HepG2 (cell line): ENCODE measurements around the gene PNP. TPM values are rescaled to one million over a fixed set of nuclear protein-coding genes. Genes with fewer than 3 reads are reported as not detected.

Source experiments
- ATAD3A ChIP-seq: sonication (generic); formaldehyde crosslinking; IDR thresholded peaks from 2 replicates; pipeline ENCODE4 v1.4.0; 2020; ENCODE audit warnings: missing genetic modification reagents
- BCL3 ChIP-seq: sonication (generic); formaldehyde crosslinking; IDR thresholded peaks from 2 replicates; pipeline ENCODE4 v1.5.1; 2020; ENCODE audit warnings: mild to moderate bottlenecking, missing genetic modification reagents, moderate library complexity
- FOXJ3 ChIP-seq: sonication (generic); formaldehyde crosslinking; IDR thresholded peaks from 2 replicates; pipeline ENCODE4 v1.4.0; 2020; ENCODE audit warnings: missing genetic modification reagents, mild to moderate bottlenecking, borderline replicate concordance
- HNRNPL ChIP-seq: fragments of 200-400 bp; formaldehyde crosslinking; IDR thresholded peaks from 2 replicates; pipeline ENCODE4 v1.6.1; 2017; ENCODE audit warnings: mild to moderate bottlenecking, low read depth, low read length
- JUNB ChIP-seq: sonication (generic); formaldehyde crosslinking; IDR thresholded peaks from 2 replicates; pipeline ENCODE4 v1.8.0; 2022; ENCODE audit warnings: missing genetic modification reagents, mild to moderate bottlenecking, borderline replicate concordance
- MATR3 ChIP-seq: sonication (generic); formaldehyde crosslinking; IDR thresholded peaks from 2 replicates; pipeline ENCODE4 v1.4.0; 2020; ENCODE audit warnings: missing genetic modification reagents
- POGK ChIP-seq: sonication (generic); formaldehyde crosslinking; conservative IDR thresholded peaks from 2 replicates; pipeline ENCODE4 v1.8.0; 2022; ENCODE audit warnings: mild to moderate bottlenecking, moderate library complexity, missing genetic modification reagents
- POLR2A ChIP-seq, 2 experiments: IDR thresholded peaks; 2 replicates each; pipeline ENCODE4 v1.6.1; 2011; ENCODE audit warnings: low read depth in 2 of 2, low read length in 2 of 2, mild to moderate bottlenecking in 1 of 2, moderate library complexity in 1 of 2; ENCODE audit not compliant: insufficient read depth in 1 of 2
- RBFOX2 ChIP-seq: fragments of 200-400 bp; formaldehyde crosslinking; IDR thresholded peaks from 2 replicates; pipeline ENCODE4 v1.6.1; 2017; ENCODE audit warnings: low read depth, mild to moderate bottlenecking, low read length
- REXO4 ChIP-seq: sonication (generic); formaldehyde crosslinking; IDR thresholded peaks from 2 replicates; pipeline ENCODE4 v1.8.0; 2022; ENCODE audit warnings: missing genetic modification reagents, mild to moderate bottlenecking, borderline replicate concordance
- SAFB2 ChIP-seq: sonication (generic); formaldehyde crosslinking; IDR thresholded peaks from 2 replicates; pipeline ENCODE4 v1.5.1; 2020; ENCODE audit warnings: missing genetic modification reagents, low read depth, mild to moderate bottlenecking, borderline replicate concordance
- SATB2 ChIP-seq: sonication (generic); formaldehyde crosslinking; IDR thresholded peaks from 2 replicates; pipeline ENCODE4 v1.5.0; 2020; ENCODE audit warnings: missing genetic modification reagents
- SMC3 ChIP-seq: IDR thresholded peaks from 2 replicates; pipeline ENCODE4 v1.6.1; 2011; ENCODE audit warnings: low read length, improper control_type of control experiment
- SMYD3 ChIP-seq: sonication (generic); formaldehyde crosslinking; IDR thresholded peaks from 2 replicates; pipeline ENCODE4 v1.8.1; 2023; ENCODE audit warnings: mild to moderate bottlenecking, missing genetic modification reagents
- TRIM24 ChIP-seq: sonication (generic); formaldehyde crosslinking; IDR thresholded peaks from 2 replicates; pipeline ENCODE4 v1.8.0; 2022; ENCODE audit warnings: mild to moderate bottlenecking, missing genetic modification reagents
- ZBTB8A ChIP-seq: sonication (generic); formaldehyde crosslinking; IDR thresholded peaks from 2 replicates; pipeline ENCODE4 v1.4.0; 2020; ENCODE audit warnings: mild to moderate bottlenecking, low read depth, missing genetic modification reagents, borderline replicate concordance
- ZNF138 ChIP-seq: sonication (generic); formaldehyde crosslinking; IDR thresholded peaks from 2 replicates; pipeline ENCODE4 v1.5.0; 2020; ENCODE audit warnings: mild to moderate bottlenecking, low read depth, missing genetic modification reagents
- ZNF441 ChIP-seq: sonication (generic); formaldehyde crosslinking; IDR thresholded peaks from 2 replicates; pipeline ENCODE4 v1.7.0; 2021; ENCODE audit warnings: missing genetic modification reagents, borderline replicate concordance
- ZNF619 ChIP-seq: sonication (generic); formaldehyde crosslinking; IDR thresholded peaks from 2 replicates; pipeline ENCODE4 v1.4.0; 2020; ENCODE audit warnings: mild to moderate bottlenecking, missing genetic modification reagents
- ZNF740 ChIP-seq: sonication (generic); formaldehyde crosslinking; IDR thresholded peaks from 2 replicates; pipeline ENCODE4 v1.4.0; 2020; ENCODE audit warnings: missing genetic modification reagents
- ZNF749 ChIP-seq: sonication (generic); formaldehyde crosslinking; IDR thresholded peaks from 2 replicates; pipeline ENCODE4 v1.8.0; 2022; ENCODE audit warnings: mild to moderate bottlenecking, missing genetic modification reagents, moderate library complexity, borderline replicate concordance
- ZNF772 ChIP-seq: sonication (generic); formaldehyde crosslinking; IDR thresholded peaks from 2 replicates; pipeline ENCODE4 v1.5.0; 2020; ENCODE audit warnings: mild to moderate bottlenecking, missing genetic modification reagents
- ZNF83 ChIP-seq: sonication (generic); formaldehyde crosslinking; IDR thresholded peaks from 2 replicates; pipeline ENCODE4 v1.4.0; 2020; ENCODE audit warnings: missing genetic modification reagents, mild to moderate bottlenecking, borderline replicate concordance
- polyA plus RNA-seq, 8 experiments: library from polyadenylated mRNA; depleted of rRNA in 3 of 8; stranded (reverse) in 7 of 8; unstranded in 1 of 8; fragments of >200 nt; fragmentation: Illumina TruSeq in 4 of 8; extraction: Trizol in 4 of 8; gene quantifications; 2 replicates each; pipeline versions ENCODE4 v1.2.1 to v1.2.3, GENCODE V29; 2011 to 2016; ENCODE audit warnings: low read depth in 4 of 8, missing spikeins in 1 of 8, mixed read lengths in 1 of 8; ENCODE audit not compliant: insufficient read depth in 1 of 8
- total RNA-seq, 5 experiments: library from RNA; depleted of rRNA; stranded (reverse); fragments of >200 nt; fragmentation: Illumina TruSeq; extraction: Trizol; gene quantifications; 2 replicates each; pipeline ENCODE4 v1.2.3, GENCODE V29; 2016; ENCODE audit warnings: low read depth in 1 of 5

The PNP gene
- total and polyA plus RNA-seq, 2 of the 13 experiments (the other 11 are each of a cell fraction or from before 2014, with no cell fraction given): 45.4 to 74.8 TPM

GRCh38 chr14:20455355-20456300 is 13.6 kb upstream of the PNP start (continued):
- no peak for TF ChIP-seq SMYD3 (CRISPR knock-in tag)
- TF ChIP-seq SMC3: peak; percentile 5; the same call in 1 of the 2 replicates
- peak; percentile 66; the same call in 1 of the 2 replicates for TF ChIP-seq RBFOX2
- no peak for TF ChIP-seq ZNF441 (CRISPR knock-in tag)
- no peak for TF ChIP-seq ZNF740
- TF ChIP-seq ZNF772: peak; percentile 61; the same call in 1 of the 2 replicates
- TF ChIP-seq ZNF138 (CRISPR knock-in tag): peak; percentile 83; the same call in 1 of the 2 replicates
- peak; percentile 68; the same call in 1 of the 2 replicates for TF ChIP-seq SATB2 (CRISPR knock-in tag)
- TF ChIP-seq ATAD3A (CRISPR knock-in tag): no peak
- peak; percentile 11; the same call in 1 of the 2 replicates for TF ChIP-seq POGK (CRISPR knock-in tag)
- 0 out of 2 replicates have a peak, but pooled peaks have one; percentile 17 for TF ChIP-seq ZNF619 (CRISPR knock-in tag)
- no peak for TF ChIP-seq TRIM24 (CRISPR knock-in tag)
- TF ChIP-seq MATR3: no peak
- TF ChIP-seq SAFB2 (CRISPR knock-in tag): 0 out of 2 replicates have a peak, but pooled peaks have one; percentile 15
- no peak for TF ChIP-seq FOXJ3 (CRISPR knock-in tag)
- peak; percentile 21; the same call in 1 of the 2 replicates for TF ChIP-seq ZBTB8A
- TF ChIP-seq ZNF749 (CRISPR knock-in tag): peak; percentile 76; the same call in 1 of the 2 replicates
- 0 out of 2 replicates have a peak, but pooled peaks have one; percentile 25 for TF ChIP-seq JUNB
- TF ChIP-seq ZNF83 (CRISPR knock-in tag): peak; percentile 53; the same call in 1 of the 2 replicates
- peak in 1 of 2 experiments; percentile 35; a peak in 2 of 4 replicates for TF ChIP-seq POLR2A (IDR thresholded peaks at IDR 0.05; ENCODE audit: insufficient read depth in 1 of 2, low read depth in 2 of 2, low read length in 2 of 2)
- 0 out of 2 replicates have a peak, but pooled peaks have one; percentile 19 for TF ChIP-seq HNRNPL
- peak; percentile 89; the same call in 1 of the 2 replicates for TF ChIP-seq REXO4 (CRISPR knock-in tag)
- TF ChIP-seq BCL3 (CRISPR knock-in tag): peak; percentile 35; the same call in 1 of the 2 replicates
